GM12878 (cell line): Measurements from ENCODE around the gene LRRC23. TPM values are rescaled to one million over a fixed set of nuclear protein-coding genes. Genes with fewer than 3 reads are reported as not detected.
A peak's percentile ranks its signal among the peaks of the same experiment; 100 is the strongest.

Experiments used
- EP300 ChIP-seq, 2 experiments: fragments of 150-350 bp in 1 of 2; IDR thresholded peaks; 2 replicates each; pipeline ENCODE4 v1.6.1; 2011 to 2012; ENCODE audit warnings: low read depth in 2 of 2, low read length in 2 of 2, borderline replicate concordance in 1 of 2, improper control_type of control experiment in 1 of 2, inconsistent platforms in 1 of 2; ENCODE audit not compliant: control insufficient read depth in 1 of 2
- EZH2 ChIP-seq: IDR thresholded peaks from 2 replicates; pipeline ENCODE4 v1.6.1; 2012; ENCODE audit warnings: low read depth, mild to moderate bottlenecking, control low read depth, inconsistent platforms, low read length, borderline replicate concordance; ENCODE audit not compliant: control insufficient read depth
- FOXK2 ChIP-seq: fragments of 450-650 bp; IDR thresholded peaks from 2 replicates; pipeline ENCODE4 v1.6.1; 2017; ENCODE audit warnings: mild to moderate bottlenecking, moderate library complexity
- IKZF1 ChIP-seq: fragments of 450-650 bp; conservative IDR thresholded peaks from 2 replicates; pipeline ENCODE4 v1.6.1; 2017; ENCODE audit warnings: antibody characterized with exemption, mild to moderate bottlenecking
- IRF4 ChIP-seq: IDR thresholded peaks from 2 replicates; pipeline ENCODE4 v1.6.1; 2011; ENCODE audit warnings: low read depth, low read length
- MLLT1 ChIP-seq: fragments of 450-650 bp; IDR thresholded peaks from 2 replicates; pipeline ENCODE4 v1.6.1; 2016; ENCODE audit warnings: mild to moderate bottlenecking
- MTA2 ChIP-seq: fragments of 450-650 bp; IDR thresholded peaks from 2 replicates; pipeline ENCODE4 v1.6.1; 2016; ENCODE audit warnings: low read depth, mild to moderate bottlenecking, moderate library complexity
- POLR2AphosphoS2 ChIP-seq: IDR thresholded peaks from 2 replicates; pipeline ENCODE4 v1.6.1; 2011; ENCODE audit warnings: low read depth, mild to moderate bottlenecking, low read length, improper control_type of control experiment, moderate library complexity
- SREBF1 ChIP-seq: IDR thresholded peaks from 2 replicates; pipeline ENCODE4 v1.6.1; 2012; ENCODE audit warnings: mild to moderate bottlenecking, low read length
- TAF1 ChIP-seq: IDR thresholded peaks from 2 replicates; pipeline ENCODE4 v1.6.1; 2011; ENCODE audit warnings: mild to moderate bottlenecking, low read depth, low read length, borderline replicate concordance
- TCF3 ChIP-seq: IDR thresholded peaks from 2 replicates; pipeline ENCODE4 v1.6.1; 2012; ENCODE audit warnings: low read depth, mild to moderate bottlenecking, low read length, borderline replicate concordance; ENCODE audit not compliant: insufficient read depth
- YBX1 ChIP-seq: fragments of 450-650 bp; IDR thresholded peaks from 2 replicates; pipeline ENCODE4 v1.6.1; 2016; ENCODE audit warnings: antibody characterized with exemption
- ZBTB40 ChIP-seq: fragments of 450-650 bp; IDR thresholded peaks from 2 replicates; pipeline ENCODE4 v1.6.1; 2016; ENCODE audit warnings: mild to moderate bottlenecking, moderate library complexity, borderline replicate concordance
- polyA plus RNA-seq, 11 experiments: library from polyadenylated mRNA; depleted of rRNA in 4 of 11; unstranded in 6 of 11; stranded (reverse) in 5 of 11; fragments of >200 nt; fragmentation: Nextera tagmentation in 4 of 11; fragmentation: Illumina TruSeq in 1 of 11; extraction: Ambion mirVana in 4 of 11; extraction: Trizol in 1 of 11; gene quantifications; 1 replicate in 1 of 11; 2 replicates in 10 of 11; pipeline versions ENCODE4 v1.2.1 to v1.2.3, GENCODE V29; 2011 to 2016; ENCODE audit warnings: inconsistent platforms in 2 of 11, missing spikeins in 2 of 11, low read depth in 1 of 11
- total RNA-seq, 4 experiments: library from RNA; depleted of rRNA in 3 of 4; stranded (reverse); fragments of >200 nt in 3 of 4; fragmentation: Illumina TruSeq in 1 of 4; extraction: Trizol in 1 of 4; gene quantifications; 2 replicates each; pipeline versions ENCODE4 v1.2.1 to v1.2.3, GENCODE V29; 2013 to 2021
- TF ChIP-seq, protein P1 (sequence below), 3 experiments: IDR thresholded peaks in 2 of 3; conservative IDR thresholded peaks in 1 of 3; 2 replicates each; pipeline ENCODE4 v1.5.1; 2011; ENCODE audit warnings: low read depth in 3 of 3, low read length in 3 of 3, mild to moderate bottlenecking in 3 of 3, control low read depth in 2 of 3, moderate library complexity in 2 of 3, inconsistent platforms in 1 of 3, mixed read lengths in 1 of 3; ENCODE audit not compliant: control insufficient read depth in 2 of 3, insufficient read depth in 1 of 3; ENCODE audit errors: extremely low read depth in 1 of 3

The LRRC23 gene
- total and polyA plus RNA-seq, 10 of the 15 experiments (the other 5 are each of a cell fraction or from before 2014, with no cell fraction given) = 1.4 to 6.9 (median 3.4) TPM

GRCh38 chr12:6868211-6869048, 36.2 kb upstream of the LRRC23 start (continued):
- TF ChIP-seq EP300 (IDR thresholded peaks at IDR 0.05; ENCODE audit: borderline replicate concordance in 1 of 2, control insufficient read depth in 1 of 2, low read depth in 2 of 2, low read length in 2 of 2) (no peak), MLLT1 (peak; percentile 65; the same call in 1 of the 2 replicates), EZH2 (no peak), IKZF1 (no peak), SREBF1 (no peak), IRF4 (no peak), FOXK2 (no peak), TAF1 (no peak), POLR2AphosphoS2 (no peak), YBX1 (no peak), MTA2 (no peak), TCF3 (no peak), ZBTB40 (peak; percentile 42)
- TF ChIP-seq, protein P1, sequence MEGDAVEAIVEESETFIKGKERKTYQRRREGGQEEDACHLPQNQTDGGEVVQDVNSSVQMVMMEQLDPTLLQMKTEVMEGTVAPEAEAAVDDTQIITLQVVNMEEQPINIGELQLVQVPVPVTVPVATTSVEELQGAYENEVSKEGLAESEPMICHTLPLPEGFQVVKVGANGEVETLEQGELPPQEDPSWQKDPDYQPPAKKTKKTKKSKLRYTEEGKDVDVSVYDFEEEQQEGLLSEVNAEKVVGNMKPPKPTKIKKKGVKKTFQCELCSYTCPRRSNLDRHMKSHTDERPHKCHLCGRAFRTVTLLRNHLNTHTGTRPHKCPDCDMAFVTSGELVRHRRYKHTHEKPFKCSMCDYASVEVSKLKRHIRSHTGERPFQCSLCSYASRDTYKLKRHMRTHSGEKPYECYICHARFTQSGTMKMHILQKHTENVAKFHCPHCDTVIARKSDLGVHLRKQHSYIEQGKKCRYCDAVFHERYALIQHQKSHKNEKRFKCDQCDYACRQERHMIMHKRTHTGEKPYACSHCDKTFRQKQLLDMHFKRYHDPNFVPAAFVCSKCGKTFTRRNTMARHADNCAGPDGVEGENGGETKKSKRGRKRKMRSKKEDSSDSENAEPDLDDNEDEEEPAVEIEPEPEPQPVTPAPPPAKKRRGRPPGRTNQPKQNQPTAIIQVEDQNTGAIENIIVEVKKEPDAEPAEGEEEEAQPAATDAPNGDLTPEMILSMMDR (IDR thresholded peaks at IDR 0.05 in 2 of 3, conservative IDR thresholded peaks at IDR 0.05 in 1 of 3; ENCODE audit: control insufficient read depth in 2 of 3, extremely low read depth in 1 of 3, insufficient read depth in 1 of 3, low read depth in 3 of 3, low read length in 3 of 3) = peak in 2 of 3 experiments; percentile 18 to 26; a peak in 2 of 6 replicates
